Hepatocyte (in vitro differentiated cells): Measurements from ENCODE around the gene PLCB4. TPM values are rescaled to one million over a fixed set of nuclear protein-coding genes. Genes with fewer than 3 reads are reported as not detected.

Experiments
- DNase-seq: peaks from one replicate; pipeline ENCODE4 v3.0.0-alpha.2; 2016; ENCODE audit warnings: low spot score
- H2AFZ ChIP-seq: fragments of 200-600 bp; sonication (generic); 2 replicates; pipeline ENCODE4 v1.6.0; 2016; ENCODE audit warnings: antibody characterized with exemption, mild to moderate bottlenecking
- H3K27ac ChIP-seq: fragments of 200-600 bp; sonication (generic); 2 replicates; pipeline ENCODE4 v1.5.1; 2016; ENCODE audit warnings: mild to moderate bottlenecking
- H3K27me3 ChIP-seq: fragments of 200-600 bp; sonication (generic); 2 replicates; pipeline ENCODE4 v1.6.1; 2016
- H3K36me3 ChIP-seq: fragments of 200-600 bp; sonication (generic); replicated peaks from 2 replicates; pipeline ENCODE4 v1.5.1; 2016; ENCODE audit warnings: low read depth; ENCODE audit not compliant: insufficient read depth
- H3K4me1 ChIP-seq: fragments of 200-600 bp; sonication (generic); 2 replicates; pipeline ENCODE4 v1.5.1; 2016; ENCODE audit warnings: mild to moderate bottlenecking, moderate library complexity; ENCODE audit not compliant: insufficient read depth
- H3K4me2 ChIP-seq: fragments of 200-600 bp; sonication (generic); 2 replicates; pipeline ENCODE4 v1.6.0; 2016
- H3K4me3 ChIP-seq: fragments of 200-600 bp; sonication (generic); 2 replicates; pipeline ENCODE4 v1.5.1; 2016; ENCODE audit warnings: mild to moderate bottlenecking
- H3K79me2 ChIP-seq: fragments of 200-600 bp; sonication (generic); 2 replicates; pipeline ENCODE4 v1.6.0; 2017; ENCODE audit warnings: mild to moderate bottlenecking
- H3K9me2 ChIP-seq: fragments of 200-600 bp; sonication (generic); replicated peaks from 2 replicates; pipeline ENCODE4 v1.6.0; 2017; ENCODE audit warnings: mild to moderate bottlenecking; ENCODE audit not compliant: insufficient read depth
- H3K9me3 ChIP-seq: fragments of 200-600 bp; sonication (generic); 2 replicates; pipeline ENCODE4 v1.5.1; 2016; ENCODE audit warnings: low read depth, mild to moderate bottlenecking
- H4K20me1 ChIP-seq: fragments of 200-600 bp; sonication (generic); 2 replicates; pipeline ENCODE4 v1.6.0; 2016; ENCODE audit warnings: mild to moderate bottlenecking; ENCODE audit not compliant: insufficient read depth, poor library complexity, severe bottlenecking
- CTCF ChIP-seq: fragments of 200-600 bp; sonication (generic); IDR thresholded peaks from 2 replicates; pipeline ENCODE4 v1.5.1; 2016; ENCODE audit warnings: antibody characterized with exemption, mild to moderate bottlenecking; ENCODE audit not compliant: poor library complexity
- EZH2 ChIP-seq: fragments of 200-600 bp; sonication (generic); IDR thresholded peaks from 2 replicates; pipeline ENCODE4 v1.6.1; 2016; ENCODE audit warnings: antibody characterized with exemption, mild to moderate bottlenecking, borderline replicate concordance
- EZH2phosphoT487 ChIP-seq: fragments of 200-600 bp; sonication (generic); IDR thresholded peaks from one replicate; pipeline ENCODE4 v1.6.1; 2018; ENCODE audit warnings: antibody characterized with exemption, mild to moderate bottlenecking, low read depth, moderate library complexity; ENCODE audit not compliant: unreplicated experiment, severe bottlenecking
- WGBS: methylation state at CpG from one replicate; pipeline ENCODE4 v1.1.6; 2016; ENCODE audit warnings: low lambda C conversion rate; ENCODE audit errors: missing lambda C conversion rate; 5-methylcytosine and 5-hydroxymethylcytosine counted together
- polyA plus RNA-seq: library from polyadenylated mRNA; unstranded; fragments of >200 nt; fragmentation: Nextera tagmentation; extraction: Ambion mirVana; gene quantifications from 2 replicates; pipeline ENCODE4 v1.2.1, GENCODE V29; 2016
- total RNA-seq: library from RNA; depleted of rRNA; stranded (reverse); fragments of >200 nt; gene quantifications from 2 replicates; pipeline ENCODE4 v1.2.3, GENCODE V29; 2014

The PLCB4 gene
- total and polyA plus RNA-seq, 2 experiments from 2014 or later: 6.4 to 15.0 TPM

GRCh38 chr20:9126527-9126926, 57.6 kb downstream of the PLCB4 start:
- no peak overlapping the region for H3K4me3 ChIP-seq
- DNase-seq: no peak
- no peak for TF ChIP-seq EZH2phosphoT487
- no peak for TF ChIP-seq CTCF
- TF ChIP-seq EZH2: no peak
- no peaks in the 10 kb centered on the region for H4K20me1 ChIP-seq
- H3K4me1 ChIP-seq: peaks cover 8% of the 10 kb centered on the region
- H3K79me2 ChIP-seq: no peaks in the 10 kb centered on the region
- H3K4me2 ChIP-seq: no peak overlapping the region
- no peak overlapping the region for H2AFZ ChIP-seq
- no peaks in the 10 kb centered on the region for H3K9me3 ChIP-seq
- no peaks in the 10 kb centered on the region for H3K36me3 ChIP-seq
- no peaks in the 10 kb centered on the region for H3K9me2 ChIP-seq
- H3K27ac ChIP-seq: no peak overlapping the region
- H3K27me3 ChIP-seq: no peaks in the 10 kb centered on the region

DNA sequence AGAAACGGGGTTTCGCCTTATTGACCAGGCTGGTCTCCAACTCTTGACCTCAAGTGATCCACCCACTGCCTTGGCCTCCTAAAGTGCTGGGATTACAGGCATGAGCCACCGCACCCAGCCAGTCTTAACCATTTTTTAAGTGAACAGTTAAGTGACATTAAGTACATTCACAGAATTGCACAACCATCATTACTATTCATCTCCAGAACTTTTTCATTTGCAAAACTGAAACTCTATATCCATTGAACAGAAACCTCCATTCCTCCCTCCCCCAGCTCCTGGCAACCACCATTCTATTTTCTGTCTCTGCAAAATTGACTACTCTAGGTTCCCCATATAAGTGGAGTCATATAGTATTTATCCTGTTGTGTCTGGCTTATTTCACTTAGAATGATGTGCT, 59.7 kb downstream of the PLCB4 start:
- no peak overlapping the region for H3K4me2 ChIP-seq
- no peak overlapping the region for H2AFZ ChIP-seq
- TF ChIP-seq EZH2 (no peak), CTCF (no peak), EZH2phosphoT487 (no peak)
- H3K36me3 ChIP-seq: no peaks in the 10 kb centered on the region
- H4K20me1 ChIP-seq: no peaks in the 10 kb centered on the region
- no peaks in the 10 kb centered on the region for H3K9me2 ChIP-seq
- H3K4me1 ChIP-seq: peaks cover 8% of the 10 kb centered on the region
- DNase-seq: no peak
- H3K4me3 ChIP-seq: no peak overlapping the region
- WGBS: 91% methylated on average over 3 of the region's 3 CpGs
- H3K9me3 ChIP-seq: no peaks in the 10 kb centered on the region
- no peaks in the 10 kb centered on the region for H3K27me3 ChIP-seq
- H3K27ac ChIP-seq: no peak overlapping the region
- H3K79me2 ChIP-seq: no peaks in the 10 kb centered on the region

DNA sequence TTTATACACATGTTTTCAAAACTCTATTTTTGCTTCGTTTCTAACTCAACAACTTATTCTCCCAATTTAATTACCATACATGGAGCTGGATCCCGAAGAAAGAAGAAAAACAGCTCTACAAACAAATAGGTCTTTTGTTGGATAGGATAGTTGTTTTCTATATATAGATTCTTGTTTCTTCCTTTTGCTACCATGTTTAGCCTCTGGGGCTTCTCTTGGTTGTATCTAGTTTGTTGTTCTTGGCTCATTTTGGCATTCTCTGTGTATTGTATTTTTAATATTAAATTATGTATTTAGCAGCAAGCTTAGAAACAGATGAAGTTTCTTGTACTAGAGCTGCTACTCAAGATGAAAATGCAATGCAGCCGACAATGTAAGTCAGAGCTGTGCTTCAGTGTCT, 60.9 kb downstream of the PLCB4 start:
- Histone ChIP-seq H3K4me3 (no peak overlapping the region), H3K36me3 (no peaks in the 10 kb centered on the region), H3K9me3 (no peaks in the 10 kb centered on the region), H3K79me2 (no peaks in the 10 kb centered on the region), H3K4me2 (no peak overlapping the region), H3K9me2 (no peaks in the 10 kb centered on the region), H3K27me3 (no peaks in the 10 kb centered on the region), H4K20me1 (no peaks in the 10 kb centered on the region), H3K27ac (no peak overlapping the region), H3K4me1 (peaks cover 8% of the 10 kb centered on the region), H2AFZ (no peak overlapping the region)
- 71% methylated on average over 3 of the region's 3 CpGs for WGBS
- no peak for DNase-seq
- TF ChIP-seq EZH2: no peak

DNA sequence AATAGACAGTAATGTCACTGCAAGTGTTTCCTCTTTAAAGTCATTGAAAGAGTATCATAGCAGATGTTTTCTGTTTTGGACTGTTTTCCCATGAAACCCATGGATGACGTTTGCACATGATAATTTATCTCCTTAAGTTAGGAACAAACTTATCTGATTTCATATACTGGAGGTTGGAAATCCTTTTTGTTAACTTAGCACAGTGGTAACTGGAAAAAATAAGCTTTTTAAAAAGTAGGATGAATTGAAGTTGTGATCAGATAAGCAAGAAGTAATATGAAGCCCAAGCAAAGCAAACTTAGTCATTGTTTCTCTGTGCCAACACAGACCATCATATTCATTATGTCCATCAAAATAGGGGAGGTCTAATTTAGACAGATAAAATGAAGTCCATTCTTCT, 61.6 kb downstream of the PLCB4 start:
- 32% methylated on average over 1 of the region's 1 CpG for WGBS
- Histone ChIP-seq H2AFZ (no peak overlapping the region), H3K36me3 (no peaks in the 10 kb centered on the region), H3K27ac (no peak overlapping the region), H3K79me2 (no peaks in the 10 kb centered on the region), H3K4me1 (peaks cover 8% of the 10 kb centered on the region), H3K4me3 (no peak overlapping the region), H3K27me3 (no peaks in the 10 kb centered on the region), H3K9me2 (no peaks in the 10 kb centered on the region), H4K20me1 (no peaks in the 10 kb centered on the region), H3K9me3 (no peaks in the 10 kb centered on the region), H3K4me2 (peak overlapping the region; percentile 34)
- no peak for TF ChIP-seq CTCF
- no peak for TF ChIP-seq EZH2phosphoT487
- no peak for TF ChIP-seq EZH2
- DNase-seq: no peak
